ENCODE measurements around the gene CNTN4.

Gene CNTN4

DNA sequence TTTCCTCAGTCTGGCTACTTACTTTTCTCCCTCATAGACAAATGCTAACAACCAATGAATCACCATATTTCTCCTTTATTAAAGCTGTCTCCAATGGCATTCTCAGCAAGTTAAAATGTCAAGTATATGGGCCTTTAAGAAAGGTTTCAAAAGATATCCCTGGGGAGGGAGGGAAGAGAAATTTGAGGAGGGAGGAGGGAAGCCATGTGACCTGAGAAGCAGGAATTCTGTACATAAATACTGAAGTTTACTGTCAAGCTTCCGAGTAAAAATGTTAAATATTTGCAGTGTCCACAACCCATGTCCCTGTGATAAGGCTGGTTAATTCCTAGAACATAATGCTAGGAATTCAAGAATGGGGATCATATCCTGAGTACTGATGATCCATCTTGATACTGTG lies 175.9 kb downstream of the CNTN4 start:
- no peak for DNase-seq

DNA sequence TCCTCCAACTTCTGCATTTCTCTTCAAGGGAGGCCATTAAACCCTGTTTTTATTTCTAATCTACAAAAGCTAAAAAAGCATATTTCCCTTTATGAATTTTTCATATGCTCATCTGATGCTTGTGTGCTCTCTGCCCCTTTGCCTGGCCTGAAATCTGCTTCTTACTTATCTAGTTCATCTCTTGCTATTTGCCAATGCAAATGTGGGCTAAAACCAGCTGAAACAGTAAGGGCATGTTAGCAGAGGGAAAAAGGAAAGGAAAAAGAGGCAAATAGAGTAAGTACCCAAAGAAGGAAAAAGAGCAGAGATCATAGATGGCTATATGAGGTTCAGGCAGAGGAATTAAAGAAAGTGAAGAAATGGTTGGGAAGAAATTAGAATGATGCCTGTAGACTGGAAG lies 185.2 kb downstream of the CNTN4 start:
- DNase-seq, result no peak

DNA sequence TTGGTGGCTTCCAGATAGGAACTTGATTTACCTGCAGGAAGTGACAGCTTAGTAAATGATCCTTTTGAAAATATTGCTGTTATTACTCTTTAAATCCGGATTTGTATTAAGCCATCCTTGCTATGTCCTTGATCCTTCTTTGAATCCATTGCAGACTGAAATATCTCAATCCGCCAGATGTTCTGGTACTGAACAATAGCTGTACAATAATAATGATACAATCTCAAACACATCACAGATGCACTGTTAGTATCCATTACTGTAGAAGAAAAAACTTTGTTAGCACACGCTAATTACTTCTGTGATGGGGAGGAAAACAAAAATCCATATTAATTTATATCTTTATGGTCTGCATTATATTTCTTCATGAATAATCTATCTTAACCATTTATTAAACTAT lies 202.3 kb downstream of the CNTN4 start:
- DNase-seq, result no peak

DNA sequence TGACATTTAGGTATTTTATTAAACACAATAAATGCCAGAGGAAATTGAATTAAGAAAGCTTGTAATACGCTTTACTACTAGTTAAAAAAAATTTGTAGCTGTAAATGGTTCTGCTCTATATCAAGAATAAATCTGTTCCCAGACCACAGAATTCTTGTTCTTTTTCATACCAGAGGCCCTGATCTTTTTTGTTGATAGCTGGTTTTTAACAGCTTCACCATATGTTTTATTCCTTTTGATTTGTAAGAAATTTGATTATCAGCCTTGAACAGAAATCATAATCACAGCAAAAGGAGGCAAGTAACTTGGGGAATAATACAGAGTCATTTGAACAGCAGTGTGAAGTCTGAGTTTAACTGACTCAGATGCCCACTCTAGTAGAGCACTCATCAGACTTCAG lies 202.7 kb downstream of the CNTN4 start:
- DNase-seq, result no peak

DNA sequence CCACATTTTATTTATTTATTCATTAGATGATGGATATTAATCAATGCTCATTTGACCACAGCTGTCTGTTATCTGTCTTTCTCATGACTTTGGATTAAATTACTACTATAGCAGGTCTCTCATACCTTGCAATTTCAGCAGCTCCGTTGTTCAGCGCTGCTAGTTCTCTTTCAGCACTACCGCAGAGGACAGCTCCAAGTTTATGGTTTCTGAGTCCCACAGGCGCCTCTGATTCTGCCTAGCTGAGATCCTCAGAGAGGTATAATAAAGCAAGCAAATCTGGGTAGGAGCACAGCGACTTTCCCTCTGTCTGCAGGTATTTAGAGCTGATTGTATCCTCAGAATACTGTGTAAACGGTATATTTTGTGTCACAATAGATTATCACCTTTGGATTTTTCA lies 204.9 kb downstream of the CNTN4 start:
- DNase-seq, result no peak

DNA sequence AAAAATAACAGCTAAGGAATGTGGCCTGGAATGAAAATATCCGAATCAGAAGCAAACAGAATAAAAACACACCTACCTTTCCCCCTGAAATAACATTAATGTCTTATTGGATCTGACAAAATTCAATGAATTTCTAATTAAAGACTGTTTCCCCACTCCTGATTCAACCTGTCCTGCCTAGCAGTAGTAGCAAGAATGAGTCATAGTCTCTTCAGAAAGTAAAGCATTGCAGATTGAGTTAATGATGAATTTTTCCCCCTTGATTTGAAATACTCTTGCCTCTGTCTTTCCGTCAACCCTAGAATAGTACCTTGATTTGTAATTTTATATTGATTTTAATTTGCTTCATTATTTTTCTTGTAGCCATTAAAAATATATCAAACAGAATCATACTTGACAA lies 212.4 kb downstream of the CNTN4 start:
- no peak for DNase-seq

DNA sequence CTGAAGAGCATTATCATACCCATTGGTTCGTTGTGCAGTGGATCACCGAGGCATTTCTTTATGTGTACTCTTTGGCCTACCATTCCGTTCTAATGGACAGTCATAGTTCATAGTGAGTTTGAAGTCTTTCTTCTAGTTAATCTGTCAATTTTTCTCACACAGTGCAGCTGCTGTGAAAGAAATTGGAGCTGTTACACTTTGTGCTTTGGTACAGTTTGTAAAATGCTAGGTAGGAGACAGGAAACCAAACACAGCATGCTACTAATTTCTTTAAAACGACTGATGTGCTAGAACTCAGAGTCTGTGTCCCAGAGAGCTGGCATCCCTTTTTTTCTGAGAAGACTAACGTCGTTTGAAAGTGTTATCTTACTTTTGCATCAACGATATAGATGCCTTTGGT lies 218.9 kb downstream of the CNTN4 start:
- DNase-seq, result no peak

DNA sequence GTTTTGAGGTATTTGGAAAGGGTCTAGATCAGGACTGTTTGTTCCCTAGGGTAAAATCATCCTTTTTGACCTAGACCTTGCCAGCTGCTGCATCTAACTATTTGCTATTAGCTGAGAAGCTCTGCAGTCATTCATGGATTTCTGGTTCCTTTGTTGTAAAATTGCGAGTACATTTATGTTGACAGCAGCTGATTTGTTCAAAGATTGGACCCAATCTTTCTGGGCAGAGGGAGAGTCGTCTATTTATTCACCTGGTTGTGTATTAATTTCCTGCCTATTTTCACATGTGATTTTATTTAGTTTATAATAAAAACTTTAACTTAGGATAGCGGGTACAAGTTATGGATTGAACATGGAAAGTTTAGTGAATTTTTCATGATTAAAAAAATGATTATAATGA lies 236.3 kb downstream of the CNTN4 start:
- DNase-seq, result no peak

DNA sequence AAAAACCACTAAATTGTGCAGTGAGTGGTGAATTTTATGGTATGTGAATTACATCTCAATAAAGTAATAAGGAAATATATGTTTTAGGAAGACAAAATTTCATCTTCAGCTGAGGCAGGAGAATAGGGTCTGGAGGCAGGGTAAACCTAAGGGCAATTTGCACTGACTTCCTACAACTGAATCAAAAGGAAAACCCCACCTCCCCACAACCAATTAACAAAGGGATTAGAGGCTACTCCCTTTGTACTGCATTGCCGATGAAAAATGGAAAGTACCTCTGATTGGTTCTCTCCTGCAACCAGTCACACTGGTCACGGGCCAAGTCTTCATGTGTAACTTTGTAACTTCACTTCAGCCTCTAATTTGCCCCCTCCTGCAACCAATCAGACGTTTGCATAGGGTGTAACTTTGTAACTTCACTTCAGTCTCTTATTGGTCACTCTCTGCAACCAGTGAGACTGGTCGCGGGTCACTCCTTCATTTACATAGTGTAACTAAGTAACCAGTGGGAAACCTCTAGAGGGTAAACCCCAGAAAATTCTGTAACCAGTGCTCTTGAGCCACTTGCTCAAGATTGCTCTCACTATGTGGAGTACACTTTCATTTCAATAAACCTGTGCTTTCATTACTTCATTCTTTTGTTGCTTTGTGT lies 244.5 kb downstream of the CNTN4 start:
- no peak for DNase-seq

DNA sequence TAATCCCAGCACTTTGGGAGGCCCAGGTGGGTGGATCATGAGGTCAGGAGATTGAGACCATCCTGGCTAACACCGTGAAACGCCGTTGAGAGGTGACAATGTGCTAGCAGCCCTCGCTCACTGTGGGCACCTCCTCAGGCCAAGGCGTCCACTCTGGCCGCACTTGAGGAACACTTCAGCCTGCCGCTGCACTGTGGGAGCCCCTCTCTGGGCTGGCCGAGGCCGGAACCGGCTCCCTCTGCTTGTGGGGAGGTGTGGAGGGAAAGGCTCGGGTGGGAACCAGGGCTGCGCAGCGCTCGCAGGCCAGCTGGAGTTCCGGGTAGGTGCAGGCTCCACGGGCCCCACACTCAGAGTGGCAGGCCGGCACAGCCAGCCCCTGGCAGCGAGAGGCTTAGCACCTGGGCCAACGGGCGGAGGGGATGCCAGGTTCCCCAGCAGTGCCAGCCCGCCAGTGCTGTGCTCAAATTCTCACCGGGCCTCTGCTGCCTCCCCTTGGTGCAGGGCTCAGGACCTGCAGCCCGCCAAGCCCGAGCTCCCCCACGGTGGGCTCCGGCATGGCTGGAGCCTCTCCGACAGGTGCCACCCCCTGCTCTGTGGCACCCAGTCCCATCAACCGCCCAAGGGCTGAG lies 253.6 kb downstream of the CNTN4 start:
- DNase-seq, result no peak

DNA sequence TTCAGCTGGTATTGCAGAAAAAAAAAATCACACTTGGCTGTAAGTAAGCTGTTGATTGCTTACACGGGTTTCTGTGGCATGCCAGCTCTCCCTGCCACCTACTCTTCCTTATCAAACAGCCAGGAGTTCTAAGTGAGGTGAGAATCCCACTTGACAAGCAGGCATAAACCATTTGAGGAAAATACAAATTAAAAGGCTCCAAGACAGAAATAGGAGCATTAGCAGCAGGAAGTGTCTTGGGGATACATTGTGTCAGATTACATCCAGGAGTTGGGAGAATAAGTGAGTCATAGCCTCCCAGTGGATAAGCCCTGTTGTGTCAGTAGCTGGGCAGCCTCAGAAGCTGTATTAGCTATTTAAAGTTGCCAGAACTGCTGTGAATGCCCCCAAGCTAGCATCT lies 256.0 kb downstream of the CNTN4 start:
- DNase-seq, result peak; percentile 19

DNA sequence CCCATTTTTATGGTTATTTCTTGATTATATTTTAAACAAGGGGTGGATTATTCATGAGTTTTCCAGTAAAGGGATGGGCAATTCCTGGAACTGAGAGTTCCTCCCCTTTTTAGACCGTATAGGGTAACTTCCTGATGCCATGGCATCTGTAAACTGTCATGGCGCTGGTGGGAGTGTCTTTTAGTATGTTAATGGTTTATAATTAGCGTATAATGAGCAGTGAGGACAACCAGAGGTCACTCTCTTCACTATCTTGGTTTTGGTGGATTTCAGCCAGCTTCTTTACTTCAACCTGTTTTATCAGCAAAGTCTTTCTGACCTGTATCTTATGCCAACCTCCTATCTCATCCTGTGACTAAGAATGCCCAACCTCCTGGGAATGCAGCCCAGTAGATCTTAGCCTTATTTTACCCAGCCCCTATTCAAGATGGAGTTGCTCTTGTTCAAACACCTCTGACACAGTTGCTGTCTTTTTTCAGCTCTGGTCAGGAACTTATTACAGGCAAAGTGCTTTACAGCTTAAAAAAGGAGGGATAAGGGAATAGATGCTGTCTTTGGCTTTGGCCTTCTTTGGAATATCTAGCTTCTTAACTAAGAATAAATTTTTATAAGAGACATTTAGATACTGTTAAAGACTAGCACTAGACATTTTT lies 257.8 kb downstream of the CNTN4 start:
- no peak for DNase-seq

DNA sequence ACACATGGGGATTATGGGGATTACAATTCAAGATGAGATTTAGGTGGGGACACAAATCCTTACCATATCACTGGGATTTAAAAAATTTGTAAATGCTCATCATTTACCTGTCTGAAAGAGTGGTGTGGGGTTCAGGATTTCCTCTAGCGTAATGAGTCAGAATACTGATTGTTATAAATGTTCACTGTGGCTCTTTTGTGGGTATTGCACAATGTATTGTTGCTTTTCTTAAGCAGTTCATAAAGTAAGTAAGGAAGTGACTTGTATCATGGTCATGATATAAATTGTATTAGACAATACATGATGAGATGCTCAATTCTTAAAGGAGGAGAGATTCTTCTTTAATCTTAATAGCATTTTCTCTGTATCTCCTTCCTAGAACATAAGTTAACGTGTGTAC lies 262.1 kb downstream of the CNTN4 start:
- no peak for DNase-seq

DNA sequence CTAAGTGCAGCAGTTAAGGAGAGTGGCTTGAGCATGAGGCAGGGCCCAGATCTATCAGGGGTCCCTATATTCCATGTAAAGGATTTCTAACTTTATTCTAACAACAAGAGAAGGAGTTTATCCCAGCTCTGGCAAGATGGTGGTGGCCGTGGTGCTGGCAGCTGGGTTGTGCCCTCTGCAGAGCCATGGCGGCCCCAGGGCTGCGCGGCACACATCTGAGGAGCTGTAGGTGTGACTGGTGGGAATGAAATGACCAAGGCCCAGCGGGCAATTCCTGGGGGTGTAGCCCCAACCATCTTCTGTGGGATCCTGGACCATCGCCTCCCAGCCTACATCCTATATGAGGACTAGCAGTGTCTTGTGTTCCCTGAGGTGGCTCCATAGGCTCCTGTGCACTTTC lies 263.5 kb downstream of the CNTN4 start:
- no peak for DNase-seq

DNA sequence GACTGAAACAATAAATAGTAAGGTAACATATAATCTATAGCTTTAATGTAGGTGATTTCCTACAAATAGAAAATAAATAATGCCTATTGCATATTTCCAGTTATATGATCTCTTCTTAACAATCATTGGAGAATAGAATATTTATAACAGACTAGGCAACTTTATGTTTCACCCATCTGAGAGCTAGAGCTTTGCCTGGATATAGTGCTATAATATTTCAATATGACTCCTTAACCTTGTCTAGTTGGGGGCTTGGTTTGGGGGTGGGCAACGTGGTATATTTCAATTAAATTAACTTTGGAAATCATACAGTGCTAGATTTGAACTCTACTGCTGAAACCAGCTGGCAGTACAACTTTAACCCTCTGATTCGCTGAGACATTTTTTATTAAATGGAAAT lies 265.2 kb downstream of the CNTN4 start:
- no peak for DNase-seq

DNA sequence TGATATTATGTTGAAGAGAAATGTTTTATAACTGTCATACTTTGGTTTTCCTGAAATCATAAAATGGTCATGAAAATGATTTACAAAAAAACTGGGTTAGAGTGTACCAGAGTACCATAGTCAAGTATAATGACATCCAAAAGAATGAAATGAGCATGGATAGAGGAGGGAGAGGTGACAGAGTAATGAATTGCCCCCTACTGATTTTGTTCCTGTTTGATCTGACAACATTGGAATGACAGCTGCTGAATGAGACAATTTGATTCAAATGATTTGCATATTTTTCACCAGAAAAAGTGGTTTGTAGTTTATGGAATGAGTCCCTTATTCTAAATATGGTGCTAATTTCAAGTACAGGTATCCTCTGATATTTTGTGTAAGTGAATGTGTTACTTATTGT lies 271.7 kb downstream of the CNTN4 start:
- no peak for DNase-seq

DNA sequence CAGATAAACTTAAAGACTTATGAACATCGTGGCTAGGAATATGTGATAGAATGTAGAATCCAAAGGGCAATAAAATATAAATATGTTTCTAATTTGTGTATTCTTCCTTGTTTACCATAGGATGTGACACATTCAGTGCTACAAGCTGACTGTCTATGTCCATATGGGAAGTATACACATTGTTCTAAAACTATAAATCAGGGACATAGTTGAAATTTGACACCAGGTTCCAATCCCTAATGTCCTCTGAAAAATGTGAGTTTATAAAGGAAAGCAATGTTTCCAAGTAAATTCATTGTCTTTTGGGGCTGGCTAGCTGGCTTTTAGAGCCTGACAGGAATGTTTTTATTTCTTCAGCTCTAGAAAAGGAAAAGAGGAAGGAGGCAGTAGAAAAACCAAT lies 273.6 kb downstream of the CNTN4 start:
- no peak for DNase-seq

DNA sequence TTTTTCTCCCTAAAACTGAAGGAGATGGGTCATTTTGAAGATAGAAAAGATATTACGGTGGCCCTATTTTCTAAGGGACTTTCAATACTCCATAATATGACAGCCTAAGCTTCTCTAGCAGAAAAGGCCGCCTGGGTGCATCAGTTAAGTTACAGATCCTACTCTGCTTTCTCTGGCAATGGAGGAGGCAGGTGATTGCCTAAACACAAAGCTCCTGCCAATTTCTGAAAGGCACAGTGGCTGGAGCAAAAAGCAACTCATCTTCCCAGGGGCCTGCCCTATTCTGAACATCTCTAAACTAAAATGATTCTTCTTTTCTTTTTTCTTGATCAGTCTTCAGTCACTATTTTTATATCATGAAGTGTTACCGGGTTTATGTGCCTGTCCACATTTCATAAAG lies 276.7 kb downstream of the CNTN4 start:
- DNase-seq, result no peak

DNA sequence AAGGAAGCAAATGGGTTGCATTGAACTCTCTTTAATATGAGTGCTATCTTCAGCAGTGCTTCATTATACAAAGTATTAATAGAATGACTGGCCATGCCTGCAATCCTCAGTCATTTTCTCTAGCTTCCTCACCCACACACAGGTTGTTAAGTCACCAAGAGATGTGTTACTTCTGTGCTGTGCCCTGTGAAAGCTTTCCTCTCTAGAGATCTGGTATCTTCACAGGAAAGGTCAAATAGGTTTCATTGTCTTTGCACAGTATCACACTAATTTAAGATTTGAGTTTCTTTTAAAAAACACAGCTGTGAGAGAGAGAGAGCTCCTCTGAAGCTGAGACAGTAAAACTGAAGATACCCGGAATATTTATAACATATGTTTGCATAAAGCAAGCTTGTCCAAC lies 278.6 kb downstream of the CNTN4 start:
- no peak for DNase-seq

DNA sequence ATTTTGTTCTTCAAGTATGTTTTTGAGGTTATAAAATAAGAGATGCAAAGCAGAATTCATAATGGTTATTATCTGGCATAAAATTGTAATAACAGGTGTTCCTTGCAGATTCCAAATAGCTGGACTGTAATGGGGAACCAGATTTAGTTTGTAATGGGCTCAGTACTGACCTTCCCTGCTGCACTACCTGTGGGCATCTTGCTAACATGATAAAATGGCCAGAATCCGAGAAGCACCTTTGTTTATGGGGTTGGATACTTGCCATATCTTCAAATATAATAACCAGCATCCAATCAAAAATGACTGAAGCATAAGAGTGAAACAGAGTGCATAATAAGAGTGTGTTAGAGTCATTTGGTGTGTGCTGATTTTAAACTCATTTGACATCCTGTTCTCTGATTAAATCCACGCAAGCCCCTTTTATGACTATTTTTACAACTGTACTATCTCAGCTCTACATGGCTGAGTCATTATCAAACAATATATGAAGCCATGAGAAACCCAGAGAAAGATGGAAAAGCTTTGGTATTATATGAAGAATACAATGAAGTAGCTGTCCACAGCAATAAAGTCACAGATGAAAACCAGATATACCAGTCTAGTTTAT lies 292.4 kb downstream of the CNTN4 start:
- no peak for DNase-seq

DNA sequence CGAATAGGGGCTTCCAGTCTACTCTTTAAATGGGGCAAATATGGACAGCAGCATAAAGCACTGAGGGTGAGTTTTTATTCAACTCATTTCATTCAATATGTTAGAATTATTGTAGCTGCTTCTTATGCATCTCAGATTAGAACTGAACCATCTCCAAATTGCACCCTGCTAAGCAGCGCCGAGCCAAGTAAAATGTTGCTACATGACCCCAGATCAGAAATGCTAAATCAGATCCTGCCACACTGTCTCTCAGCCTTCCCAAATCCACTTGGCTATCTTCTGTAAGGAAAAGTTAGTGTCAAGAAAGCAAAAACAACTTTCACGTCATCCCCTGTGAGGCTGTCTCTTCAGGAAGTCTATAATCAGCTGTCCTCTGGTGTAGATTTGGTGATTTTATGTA lies 293.2 kb downstream of the CNTN4 start:
- no peak for DNase-seq

DNA sequence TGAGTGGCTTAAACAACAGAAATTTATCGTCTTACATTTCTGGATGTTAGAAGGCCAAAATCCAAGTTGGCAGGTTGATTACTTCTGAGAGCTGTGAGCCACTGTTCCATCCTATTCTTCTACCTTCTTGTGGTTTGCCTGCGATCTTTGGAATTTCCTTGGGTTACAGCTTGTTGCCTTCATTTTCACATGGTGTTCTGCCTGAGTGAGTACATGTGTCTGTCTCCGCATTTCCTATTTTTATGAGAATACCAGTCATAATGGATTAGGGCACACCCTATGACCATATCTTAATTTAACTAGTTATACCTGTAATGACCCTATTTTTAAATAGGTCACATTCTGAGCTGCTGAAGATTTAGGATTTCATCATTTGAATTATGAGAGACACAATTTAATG lies 294.3 kb downstream of the CNTN4 start:
- DNase-seq, result no peak

DNA sequence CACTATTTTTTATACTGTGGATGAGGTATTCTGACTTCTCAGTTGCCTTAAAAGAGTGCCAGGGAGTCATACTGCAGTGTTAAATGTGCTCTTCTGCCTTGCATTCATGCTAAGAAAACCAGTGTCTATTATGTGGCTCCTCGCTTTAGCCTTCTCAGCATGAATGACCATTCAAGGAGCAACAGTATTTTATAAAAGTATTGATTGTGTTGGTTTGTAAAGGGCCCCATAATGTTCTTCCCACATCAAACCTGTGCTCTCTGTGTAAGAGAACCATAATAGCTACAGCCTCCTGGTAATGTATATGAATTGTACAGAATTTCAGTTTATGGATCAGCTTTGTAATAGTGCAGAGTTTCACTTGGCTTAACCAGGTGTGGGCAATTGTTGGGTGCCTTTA lies 316.4 kb downstream of the CNTN4 start:
- DNase-seq, result no peak

DNA sequence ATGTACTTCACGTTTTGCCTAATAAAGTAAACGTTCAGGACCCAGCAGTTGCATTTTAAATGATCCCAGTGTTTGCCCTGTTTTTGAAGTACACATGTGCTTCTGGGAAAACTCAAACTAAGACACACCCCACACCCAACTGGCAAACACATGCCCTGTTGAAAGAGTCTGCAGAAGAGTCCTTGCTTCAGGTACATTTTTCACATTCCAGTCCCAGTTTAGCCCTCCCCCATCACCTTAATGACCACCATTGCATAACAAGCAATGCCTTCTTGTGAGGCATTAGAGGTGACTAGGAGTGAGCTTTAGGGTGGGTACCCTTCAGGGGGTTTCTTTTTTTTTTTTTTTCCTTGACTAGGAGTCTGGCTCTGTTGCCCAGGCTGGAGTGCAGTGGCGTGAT lies 322.3 kb downstream of the CNTN4 start:
- no peak for DNase-seq

Measured in DMS153 (cell line).